Activated naive CD4-positive, alpha-beta T cell treated with Interleukin-2 at 50 U/mL for 16 hours (primary cell): ENCODE measurements around the gene TP53I11.
A peak's percentile ranks its signal among the peaks of the same experiment; 100 is the strongest.

Experiments
- DNase-seq: peaks from one replicate; pipeline ENCODE4 v3.0.0-alpha.2; 2020

TP53I11 gene

DNA sequence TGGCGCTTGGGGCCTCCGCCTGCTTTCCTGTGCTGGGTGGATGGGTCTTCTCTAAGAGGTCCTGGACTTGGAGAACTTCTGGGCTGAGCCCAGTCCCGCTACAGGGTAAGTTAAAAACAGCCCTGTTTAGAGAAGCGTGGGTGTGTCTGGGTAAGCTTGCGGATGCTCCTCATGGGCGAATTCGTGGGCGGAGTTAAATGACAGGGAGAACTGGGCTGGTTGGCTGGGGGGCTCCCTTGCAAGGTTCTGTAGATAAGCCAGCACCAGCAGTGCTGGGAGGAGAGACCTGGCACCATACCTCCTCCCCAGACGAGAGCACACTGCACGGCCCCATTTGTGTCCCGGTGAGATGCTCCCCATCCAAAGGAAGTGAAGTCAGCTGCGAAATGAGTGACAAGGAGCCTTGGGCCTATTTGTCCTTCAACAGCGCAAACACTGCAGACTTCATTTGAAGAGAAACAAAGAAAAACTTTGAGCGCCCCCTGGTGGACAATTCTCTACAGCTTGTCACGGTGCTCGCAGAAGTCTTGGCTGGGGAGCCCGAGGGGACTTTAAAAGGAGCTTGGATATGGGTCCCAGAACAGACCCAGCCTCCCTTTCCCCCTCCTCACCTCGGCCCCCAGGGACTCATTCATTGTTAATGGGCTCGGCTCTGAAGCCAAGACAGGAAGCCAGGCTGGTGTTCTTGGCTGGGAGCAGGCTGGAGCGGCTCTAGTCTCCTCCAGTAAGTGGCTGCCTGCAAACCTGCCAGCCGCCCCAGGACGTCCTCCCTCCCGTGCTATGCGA, 39.5 kb downstream of the TP53I11 start:
- peak; percentile 82 for DNase-seq

DNA sequence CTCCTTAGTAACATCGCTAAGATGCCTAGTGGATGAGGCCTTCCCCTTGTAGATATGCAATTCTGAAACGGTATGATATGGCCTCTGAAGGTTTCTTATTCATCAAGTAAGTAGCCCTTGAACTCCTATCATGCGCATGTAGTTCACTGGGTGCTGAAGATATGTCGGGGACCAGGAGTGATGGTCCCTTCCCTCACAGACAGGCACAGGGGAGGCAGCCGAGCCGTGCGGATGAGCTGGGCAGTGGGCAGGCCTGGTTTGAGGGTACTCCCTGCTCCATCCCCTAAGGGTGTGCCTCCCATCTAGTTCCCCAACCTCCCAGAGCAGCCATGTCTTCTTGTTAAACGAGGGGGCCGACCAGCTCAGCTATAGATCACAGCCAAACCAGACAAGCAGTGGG, 40.1 kb downstream of the TP53I11 start:
- no peak for DNase-seq

DNA sequence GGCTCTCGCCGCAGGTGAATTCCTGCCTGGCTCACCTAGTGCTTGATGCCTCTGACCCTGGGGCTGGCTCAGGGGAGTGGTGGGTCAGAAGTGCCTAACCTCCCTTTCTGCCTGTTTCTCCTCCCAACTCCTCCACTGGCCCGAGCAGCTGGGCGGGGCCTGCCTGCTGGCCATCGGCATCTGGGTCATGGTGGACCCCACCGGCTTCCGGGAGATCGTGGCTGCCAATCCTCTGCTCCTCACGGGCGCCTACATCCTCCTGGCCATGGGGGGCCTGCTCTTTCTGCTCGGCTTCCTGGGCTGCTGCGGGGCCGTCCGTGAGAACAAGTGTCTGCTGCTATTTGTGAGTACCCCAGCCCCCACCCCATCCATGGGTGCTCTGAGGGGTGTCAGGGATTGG, 41.1 kb downstream of the TP53I11 start:
- no peak for DNase-seq

DNA sequence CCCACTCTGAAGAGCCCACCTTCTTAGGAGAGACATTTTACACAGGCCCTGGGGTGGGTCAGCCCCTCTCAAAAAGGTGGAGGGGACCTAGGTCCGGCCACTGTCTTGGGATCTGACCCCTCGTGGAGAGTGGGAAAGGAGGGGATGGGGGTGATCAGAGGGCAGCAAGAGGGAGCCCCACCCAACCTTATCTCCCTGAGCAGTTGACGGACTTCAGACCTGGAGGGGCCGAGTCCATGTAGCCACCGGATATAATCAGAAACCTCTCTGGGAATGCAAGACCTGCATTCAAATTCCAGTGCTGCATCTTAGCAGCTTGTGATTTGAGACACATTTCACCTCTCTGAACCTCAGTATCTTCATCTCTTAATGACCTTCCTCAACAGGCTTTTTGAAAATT, 44.0 kb downstream of the TP53I11 start:
- no peak for DNase-seq

DNA sequence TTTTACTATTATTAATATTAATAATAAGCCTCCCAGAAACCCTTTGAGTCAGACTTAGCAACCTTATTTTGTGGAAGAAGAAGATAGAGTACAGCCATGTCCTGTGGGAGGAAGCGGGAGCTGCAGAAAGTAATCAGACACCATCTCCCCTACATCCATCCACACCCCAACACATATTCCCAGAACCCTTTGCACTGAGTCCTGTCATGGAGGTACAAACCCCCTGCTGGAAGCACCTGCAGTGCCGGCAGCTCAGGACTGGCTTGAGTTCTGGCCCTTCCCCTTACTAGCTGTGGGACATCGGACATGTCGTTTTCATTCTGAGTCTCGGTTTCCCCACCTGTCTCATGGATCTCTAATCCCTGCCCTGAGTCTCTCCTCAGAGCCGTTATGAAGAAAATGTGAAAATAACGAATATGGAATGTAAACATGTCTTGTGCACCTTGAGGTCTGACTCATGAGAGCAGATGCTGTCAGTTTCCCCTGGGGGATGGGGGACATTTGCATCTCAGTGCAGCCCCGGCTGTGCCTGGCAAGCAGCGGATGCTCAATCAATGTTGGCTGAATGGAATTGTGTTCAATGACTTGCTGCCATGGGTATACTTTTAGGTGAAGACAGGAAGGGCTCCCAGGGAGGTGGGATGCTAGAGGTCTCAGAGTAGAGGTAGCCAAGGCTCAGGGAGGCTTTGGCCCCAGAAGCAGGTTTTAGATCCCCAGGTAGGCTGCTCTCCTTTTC, 45.4 kb downstream of the TP53I11 start:
- no peak for DNase-seq

DNA sequence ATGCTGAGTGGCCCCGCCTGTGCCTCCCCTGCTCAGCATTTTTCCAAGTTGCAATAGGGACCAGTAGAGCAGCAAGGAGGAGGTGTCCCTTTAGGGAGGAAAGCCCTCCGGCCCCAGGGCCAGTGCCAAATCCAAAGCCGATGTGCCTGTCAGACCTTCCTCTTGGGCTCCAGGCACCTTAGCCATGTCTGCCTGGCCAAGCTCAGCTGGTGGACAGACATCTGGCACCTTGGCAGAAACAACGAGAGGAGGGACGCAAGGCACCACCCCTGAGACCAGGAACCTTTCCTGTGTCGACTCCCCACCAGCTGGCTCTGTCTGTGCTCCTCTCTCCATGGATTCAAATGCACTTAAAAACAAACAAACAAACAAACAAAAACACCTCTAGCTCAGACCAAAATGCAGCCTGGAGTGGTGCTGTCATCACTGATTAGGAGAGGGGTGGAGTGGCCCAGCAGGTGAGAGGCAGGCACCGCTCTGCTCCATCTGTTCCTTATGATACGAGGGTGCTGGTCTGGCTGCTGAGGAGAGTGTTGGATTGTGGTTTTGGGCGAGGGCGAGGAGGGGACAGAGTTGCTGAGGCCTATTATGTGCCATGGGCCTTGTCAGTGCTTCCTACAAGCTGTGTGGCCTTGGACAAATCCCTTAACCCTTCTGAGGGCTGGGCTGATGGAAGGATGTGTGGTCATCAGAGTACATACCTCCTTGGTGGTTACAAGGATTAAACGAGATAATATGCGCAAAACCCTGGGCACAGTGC, 46.2 kb downstream of the TP53I11 start:
- DNase-seq: no peak

DNA sequence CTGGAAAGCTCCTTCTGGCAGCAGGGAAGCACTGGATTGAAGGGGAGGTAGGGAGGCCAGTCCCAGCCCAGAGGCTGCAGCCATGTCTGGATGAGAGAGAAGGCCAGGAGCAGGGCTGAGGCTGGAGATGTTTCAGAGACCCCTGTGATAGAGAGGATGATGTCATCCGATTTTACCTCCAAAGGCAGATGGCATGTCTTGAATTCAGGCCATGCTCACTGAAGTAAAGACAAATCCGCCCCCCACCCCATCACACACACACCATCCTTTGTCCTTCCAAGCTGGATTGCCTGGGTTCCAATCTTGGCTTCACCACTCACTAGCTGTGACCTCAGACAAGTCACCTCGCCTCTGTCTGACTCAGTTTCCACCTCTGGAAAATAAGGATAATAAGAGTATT, 47.2 kb downstream of the TP53I11 start:
- DNase-seq: no peak

DNA sequence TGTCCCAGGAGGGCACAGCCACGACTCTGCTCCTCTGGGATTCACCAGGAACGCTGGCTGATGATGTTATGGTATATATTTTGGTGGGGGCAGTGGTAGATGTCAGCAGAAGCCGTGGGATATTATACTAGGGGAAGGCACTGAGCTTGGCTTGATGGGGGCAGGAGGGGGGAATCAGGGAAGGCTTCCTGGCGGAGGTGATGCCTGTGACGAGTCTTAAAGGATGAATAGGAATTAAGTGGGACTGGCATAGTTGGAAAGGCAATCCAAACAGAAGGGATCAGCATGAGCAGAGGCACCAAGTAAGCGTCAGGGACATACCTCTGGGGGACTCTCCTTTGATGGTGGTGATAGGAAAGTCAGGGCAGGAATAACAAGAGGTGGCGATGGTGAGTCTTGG, 47.6 kb downstream of the TP53I11 start:
- DNase-seq: no peak

DNA sequence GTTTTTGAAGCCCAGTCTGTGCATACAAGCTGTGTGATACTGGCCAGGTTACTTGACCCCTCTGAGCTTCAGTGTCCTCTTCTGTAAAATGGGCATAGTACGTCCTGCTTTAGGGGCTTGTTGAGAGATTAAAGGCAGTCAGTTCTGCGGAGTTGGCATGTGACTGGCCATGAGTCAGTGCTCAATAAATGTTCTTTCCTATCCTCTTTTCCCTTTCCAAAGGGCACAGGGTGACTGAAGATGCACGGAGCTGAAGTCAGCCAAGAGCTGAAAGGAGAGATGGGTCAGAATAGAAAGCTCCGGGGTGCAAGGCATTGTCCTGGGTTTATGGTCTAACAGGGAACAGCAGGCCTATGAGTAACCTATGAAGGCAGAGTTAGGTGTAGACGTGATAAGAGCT, 48.9 kb downstream of the TP53I11 start:
- DNase-seq: no peak

DNA sequence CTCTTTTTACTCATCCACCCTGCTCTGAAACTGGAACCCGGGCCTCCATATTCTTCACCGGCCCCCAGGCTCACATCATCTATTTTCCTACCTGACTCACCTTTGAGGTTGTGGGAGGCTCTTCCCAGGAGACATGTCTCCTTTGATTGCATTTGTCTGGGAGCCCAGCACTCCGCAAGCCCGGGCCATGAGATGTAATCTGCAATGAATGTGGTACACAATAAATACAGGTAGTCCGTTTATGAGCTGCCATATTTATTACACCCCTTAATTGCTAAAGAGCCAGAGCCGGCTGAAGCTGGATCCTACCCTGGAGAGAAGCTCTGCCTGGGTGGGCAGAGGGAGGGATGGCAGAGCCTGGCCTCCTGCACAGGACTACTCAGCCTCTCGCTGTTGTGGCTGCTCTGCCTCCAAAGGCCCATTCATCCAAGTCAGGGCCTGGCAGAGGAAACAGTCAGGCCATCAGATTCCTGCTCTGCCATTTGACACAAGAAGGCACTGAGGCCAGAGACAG, 49.5 kb downstream of the TP53I11 start:
- DNase-seq: no peak

DNA sequence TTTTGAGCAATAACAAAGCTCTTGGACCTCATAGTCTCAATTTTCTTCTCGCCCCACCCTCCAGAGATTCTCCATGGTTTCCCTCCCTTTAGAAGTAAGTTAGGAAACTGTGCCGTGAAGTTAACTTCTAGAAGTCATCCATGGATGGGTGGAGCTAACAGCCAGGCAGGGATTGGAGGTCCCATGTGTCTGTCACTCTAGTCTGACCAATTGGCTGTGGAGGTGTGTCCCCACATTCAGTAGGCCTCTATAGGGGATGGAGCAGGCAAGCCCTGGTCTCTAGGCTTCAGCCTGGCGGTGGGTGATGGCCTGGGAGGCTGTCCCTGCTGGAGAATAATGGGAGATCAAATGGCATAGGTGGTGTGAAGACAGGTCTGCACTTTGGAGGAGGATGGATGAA, 50.7 kb downstream of the TP53I11 start:
- DNase-seq: peak; percentile 41

DNA sequence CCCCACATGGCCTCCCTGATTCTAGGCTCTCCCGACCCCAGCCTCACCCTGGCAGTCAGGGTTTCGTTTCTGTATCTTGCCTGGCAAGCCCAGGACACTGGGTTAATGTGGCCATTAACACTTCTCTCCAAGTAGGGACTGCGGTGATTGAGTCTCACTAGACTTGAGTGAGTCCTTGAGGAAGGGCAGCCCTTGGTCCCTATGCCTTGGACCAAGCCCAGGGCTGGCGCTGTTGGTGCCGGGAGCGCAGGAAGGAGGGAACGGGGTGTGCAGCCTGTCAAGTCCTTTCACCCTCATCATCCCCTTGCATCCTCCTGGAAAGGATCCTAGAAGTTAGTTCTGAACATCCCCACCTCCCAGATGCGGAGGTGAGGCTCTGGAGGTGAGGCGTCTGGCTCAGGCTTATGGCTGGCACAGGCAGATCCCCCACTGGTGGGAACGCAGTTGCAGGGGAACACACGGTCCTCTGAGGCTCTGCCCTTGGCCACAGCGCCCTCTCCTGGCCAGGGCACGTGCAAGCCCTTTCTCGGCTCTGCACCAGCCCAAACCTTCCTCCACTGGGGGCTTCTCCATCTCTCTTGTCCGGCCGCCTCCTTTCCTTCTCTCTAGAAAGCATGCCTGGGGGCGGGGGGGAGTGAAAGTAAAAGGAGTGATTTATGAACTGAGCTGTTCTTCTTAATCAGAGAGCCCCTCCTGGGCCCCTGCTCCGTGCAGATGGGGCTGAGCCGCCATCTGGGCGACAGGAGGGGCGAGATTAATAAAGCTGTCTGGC, 56.7 kb downstream of the TP53I11 start:
- peak; percentile 67 for DNase-seq

DNA sequence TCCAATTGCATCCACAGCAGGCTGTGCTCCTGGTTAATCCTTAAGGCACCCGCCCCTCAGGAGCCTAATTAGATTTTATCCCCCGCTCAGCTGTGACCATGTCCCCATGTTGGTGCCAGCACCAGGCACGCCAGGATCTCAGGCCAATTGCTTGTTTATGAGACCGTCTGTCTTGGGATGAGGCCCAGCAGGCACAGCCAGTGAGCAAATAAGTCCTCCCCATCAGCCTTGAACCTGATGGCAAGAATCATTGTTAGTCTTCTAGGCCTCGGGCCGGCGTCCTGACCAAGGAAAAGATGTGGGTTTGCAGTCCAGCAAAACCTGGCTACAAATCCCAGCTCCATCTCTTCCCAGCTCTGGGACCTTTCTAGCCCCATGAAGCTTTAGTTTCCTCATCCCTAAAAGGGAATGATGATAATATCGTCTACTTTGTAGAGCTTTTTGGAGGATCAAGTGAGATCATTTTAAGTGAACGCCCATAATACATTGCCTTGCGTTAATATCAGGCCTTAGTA, 57.3 kb downstream of the TP53I11 start:
- DNase-seq: no peak

DNA sequence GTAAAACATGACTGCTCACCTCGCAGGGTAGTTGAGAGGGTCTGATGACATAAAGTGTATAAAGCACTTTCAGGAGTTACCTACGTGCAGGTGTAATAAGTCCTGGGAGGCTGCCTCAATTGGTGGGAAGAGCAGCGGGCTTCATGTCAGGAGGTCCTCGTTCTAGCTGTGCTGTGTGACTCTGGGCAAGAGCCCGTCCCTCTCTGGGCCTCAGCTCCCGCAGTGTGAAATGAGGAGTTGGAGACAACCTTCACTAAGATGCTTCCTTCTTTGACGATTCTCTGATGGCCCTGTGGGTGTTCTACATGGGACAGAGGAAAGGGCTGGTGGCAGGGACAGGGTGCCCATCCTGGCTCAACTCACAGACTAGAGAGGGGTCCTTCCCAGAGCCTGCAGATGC, 57.8 kb downstream of the TP53I11 start:
- no peak for DNase-seq

DNA sequence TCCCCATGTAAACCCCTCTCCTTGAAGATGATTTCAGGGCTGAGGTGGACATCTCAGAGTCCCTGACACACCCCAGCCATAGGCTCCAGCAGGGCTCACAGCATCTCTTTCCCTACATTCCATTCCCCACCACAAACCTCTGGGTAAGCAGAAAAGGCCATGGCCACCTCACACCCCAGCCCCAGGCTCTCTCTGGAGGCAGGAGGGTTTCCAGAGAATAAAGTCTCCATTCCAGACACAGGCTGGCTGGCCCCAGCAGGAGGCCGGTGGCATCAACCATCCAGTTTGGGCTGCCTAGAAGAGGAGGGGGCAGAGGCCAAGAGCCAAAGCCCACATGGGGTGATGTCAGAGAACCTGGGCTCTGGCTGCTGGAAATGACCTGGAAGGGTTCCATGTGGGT, 61.4 kb downstream of the TP53I11 start:
- DNase-seq: no peak

DNA sequence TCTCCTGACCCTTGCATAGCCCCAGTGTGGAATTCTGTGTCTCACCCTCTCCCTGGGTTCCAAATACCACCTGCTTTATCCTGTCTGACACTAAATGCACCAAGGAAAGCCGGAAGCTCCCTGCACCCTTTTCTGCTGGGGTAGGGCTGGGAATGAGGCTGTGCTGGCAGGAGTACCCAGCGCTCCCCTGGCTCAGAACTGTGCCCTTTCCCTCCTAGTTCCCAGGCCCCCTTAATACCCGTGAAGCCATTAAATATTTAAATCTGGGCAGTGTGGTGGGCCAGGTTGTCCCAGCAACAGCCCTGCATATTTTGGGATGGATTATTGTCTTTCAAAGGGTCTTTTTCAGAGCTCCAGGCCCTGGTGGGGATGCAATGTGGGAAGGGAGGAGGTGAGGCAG, 63.0 kb downstream of the TP53I11 start:
- DNase-seq: no peak

DNA sequence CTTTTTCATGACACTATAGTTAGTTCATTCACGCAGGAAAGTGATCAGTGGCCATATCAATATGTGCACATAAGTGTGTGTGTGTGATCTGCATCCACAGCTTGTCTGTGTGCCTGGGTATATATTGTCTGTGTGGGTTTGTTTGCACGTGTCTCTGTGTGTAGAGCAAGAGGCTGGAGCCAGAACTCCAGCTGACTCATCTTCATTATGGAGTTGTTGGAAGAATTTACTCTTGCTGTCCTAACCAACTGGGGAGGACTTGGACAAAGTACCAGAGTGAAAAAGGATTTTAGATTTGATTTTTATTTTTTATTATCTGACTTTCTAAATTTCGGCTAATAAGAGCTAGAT, 63.9 kb downstream of the TP53I11 start:
- no peak for DNase-seq

DNA sequence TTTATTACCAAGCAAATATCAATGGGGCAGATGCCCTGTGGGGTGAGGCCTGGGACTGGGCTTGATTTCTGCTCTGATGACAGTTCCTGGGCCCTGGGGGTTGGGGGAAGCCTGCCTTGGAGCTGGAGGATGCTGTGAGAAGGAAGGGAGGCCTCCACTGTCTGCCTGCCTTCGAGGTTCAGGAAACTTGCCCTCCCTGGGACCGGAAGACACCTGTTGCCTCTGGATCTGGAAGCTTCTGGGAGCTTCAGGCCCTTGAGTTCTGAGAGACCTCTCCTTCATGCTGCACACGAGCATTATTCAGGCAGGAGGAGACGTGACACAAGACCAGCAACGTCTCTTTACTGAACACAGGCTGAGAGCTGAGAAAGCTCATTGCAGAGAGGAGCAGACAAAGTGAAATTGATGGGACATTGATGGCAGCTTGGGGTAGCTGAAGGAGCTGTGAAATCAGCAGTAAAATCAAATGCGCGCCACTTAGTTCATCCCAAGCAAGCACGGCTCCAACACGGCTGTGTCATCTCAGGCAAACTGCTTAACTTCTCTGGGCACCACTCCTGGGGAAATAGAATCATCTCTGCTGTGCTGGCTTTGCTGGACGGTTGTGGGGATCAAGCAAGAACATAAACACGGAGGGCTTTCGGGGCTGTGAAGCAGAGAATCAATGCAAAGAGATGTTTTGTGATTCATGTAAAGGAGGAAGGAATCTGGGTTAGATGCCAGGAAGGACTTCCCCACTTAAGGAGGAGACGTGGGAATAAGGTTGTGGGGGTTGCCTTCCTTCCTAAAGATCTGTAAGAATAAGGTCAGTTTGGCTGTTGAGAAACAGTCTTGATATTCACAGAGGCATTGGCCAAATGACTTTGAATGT, 64.5 kb downstream of the TP53I11 start:
- DNase-seq: no peak

DNA sequence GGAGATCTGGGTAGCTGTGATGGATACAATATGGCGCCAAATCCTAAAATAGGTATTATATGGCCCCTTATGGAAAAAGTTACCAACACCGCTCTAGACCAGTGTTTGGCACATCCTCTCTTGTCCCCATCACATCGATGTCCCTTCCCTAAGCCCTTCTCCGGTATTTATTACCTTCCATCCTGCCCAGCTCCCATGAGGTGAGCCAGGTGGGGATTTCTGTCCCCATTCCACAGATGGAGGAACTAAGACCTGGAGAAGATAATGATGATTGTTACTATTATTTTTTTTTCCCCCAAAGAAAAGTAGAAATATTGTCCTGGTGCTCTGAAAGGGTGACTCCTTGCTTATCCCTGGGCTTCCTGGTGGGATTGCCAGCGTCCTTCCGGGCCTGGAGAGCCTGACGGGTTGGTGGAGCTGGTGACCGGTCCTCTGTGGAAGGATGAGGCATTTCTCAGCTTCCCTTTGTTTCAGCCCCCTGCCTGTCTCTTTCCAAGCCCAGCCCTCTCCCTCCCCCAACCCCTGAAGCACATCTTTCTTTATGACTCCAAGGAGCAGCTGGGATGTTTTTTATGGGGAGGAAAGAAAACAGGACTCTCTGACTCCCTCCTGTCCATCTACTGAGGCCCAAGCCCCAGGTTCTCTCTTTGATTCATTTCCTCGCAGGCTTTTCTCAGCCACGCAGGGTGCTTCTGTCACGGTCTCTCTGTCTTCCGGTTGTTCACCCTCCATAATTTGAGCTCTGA, 65.4 kb downstream of the TP53I11 start:
- DNase-seq: no peak

DNA sequence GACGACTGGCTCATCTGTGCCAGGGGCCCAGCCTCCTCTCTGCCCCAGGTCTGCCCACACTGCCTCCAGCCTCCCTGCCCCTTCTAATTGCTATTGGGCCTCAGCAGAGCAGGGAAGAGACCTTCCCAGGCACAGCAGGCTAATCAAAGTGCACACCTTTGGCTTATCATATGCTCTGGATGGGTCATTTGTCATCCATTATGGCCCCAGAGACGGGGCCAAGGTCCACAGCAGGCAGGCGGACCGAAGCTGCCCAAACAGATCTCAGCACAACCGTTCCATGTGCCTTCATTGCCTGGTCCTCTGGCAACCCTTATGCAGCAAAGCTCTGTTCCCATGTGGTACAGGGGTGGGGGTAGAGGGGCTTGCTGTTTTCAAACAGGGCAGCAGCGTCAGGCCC, 66.6 kb downstream of the TP53I11 start:
- DNase-seq: no peak

DNA sequence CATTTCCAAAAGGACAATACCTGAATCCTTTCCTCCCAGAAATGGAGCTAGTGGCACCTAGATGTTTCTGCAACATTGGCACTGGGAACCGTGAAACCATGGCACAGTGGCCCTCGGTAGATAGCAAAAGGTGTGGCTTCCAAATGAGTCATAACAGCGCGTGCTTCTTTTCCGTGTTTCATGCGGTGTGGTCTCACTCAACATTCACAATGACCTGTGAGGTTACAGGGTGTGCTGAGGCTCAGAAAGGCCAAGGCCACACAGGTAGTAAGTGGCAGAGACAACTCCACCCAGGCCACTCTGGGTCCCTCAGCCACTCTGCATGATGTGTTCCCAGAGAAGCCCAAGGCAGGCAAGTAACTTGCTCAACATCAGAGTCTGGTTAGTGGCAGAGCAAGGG, 67.4 kb downstream of the TP53I11 start:
- no peak for DNase-seq
